Astrocyte of the hippocampus (primary cell): Measurements from ENCODE around the gene PTGIS.

Experiments used
- DNase-seq: peaks from one replicate; pipeline ENCODE4 v3.0.0; 2011; ENCODE audit warnings: low read depth, low spot score

Gene PTGIS

DNA sequence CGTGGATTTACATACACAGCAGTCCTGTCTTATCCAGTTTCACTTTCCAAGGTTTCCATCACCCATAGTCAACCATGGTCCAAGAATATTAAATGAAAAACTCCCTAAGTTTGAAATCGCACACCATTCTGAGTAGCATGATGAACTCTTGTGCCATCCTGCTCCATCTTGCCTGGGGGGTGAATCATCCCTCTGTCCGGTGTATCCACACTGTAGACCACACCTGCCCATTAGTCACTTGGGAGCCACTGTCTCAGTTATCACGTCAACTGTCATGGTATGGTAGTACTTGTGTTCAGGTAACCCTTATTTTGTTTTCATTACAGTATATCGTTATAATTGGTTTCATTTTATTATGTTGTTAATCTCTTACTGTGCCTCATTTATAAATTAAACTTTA, 38.5 kb downstream of the PTGIS start:
- DNase-seq = no peak

DNA sequence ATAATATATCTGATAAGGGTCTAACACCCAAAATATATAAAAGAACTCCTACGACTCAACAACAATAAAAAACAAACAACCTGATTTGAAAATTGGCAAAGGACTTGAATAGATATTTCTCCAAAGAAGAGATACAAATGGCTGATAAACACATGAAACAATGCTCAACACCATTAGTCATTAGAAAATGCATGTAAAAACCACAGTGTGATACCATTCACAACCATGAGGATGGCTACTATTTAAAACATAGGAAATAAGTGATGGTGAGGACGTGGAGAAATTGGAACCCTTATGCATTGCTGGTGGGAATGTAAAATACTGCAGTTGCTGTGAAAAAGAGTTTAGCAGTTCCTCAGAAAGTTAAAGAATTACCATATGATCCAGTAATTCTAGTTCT, 41.4 kb downstream of the PTGIS start:
- DNase-seq = no peak

DNA sequence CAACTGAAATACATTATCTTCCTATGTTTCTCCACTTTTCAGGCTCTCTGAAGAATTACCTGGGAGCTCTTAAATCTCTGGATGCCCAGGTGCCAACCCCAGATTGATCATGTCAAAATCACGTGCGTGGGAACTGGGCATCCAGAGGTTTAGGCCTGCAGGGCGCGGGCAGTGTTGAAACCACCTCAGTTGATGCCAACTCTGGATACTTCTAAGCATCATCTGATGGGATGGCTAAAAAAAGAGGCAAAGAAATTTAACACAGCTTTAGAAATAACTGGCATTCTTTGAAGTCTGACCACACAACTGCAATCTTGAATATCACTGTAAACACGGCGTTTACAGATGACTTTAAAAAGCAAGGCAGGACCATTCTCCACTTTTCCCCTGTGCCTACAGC, 41.9 kb downstream of the PTGIS start:
- no peak for DNase-seq

DNA sequence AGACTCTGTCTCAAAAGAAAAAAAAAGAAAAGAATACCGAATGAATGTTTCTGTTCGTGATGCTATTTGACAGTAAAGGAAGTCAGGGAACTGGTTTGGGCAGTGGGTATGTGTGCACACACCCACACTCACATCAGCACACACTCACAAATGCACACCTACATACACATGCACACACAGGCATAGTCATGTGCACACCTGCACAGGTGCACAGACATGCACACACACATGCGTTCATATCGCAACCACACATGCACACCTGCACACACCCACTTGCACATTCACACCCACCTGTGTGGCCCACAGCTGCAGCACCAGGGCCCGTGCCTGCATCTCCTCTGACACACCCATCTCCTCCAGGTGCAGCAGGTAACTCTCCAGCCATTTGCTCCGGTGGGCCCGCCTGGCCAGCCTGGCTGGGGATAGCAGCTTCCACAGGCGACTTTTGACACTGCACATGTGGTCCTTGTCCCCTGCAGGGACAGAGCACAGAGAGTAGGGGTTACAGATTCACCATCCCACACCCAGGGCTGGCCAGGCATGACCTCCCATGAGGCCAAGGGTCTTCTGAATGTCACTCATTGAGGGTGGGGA, 44.1 kb downstream of the PTGIS start:
- no peak for DNase-seq

DNA sequence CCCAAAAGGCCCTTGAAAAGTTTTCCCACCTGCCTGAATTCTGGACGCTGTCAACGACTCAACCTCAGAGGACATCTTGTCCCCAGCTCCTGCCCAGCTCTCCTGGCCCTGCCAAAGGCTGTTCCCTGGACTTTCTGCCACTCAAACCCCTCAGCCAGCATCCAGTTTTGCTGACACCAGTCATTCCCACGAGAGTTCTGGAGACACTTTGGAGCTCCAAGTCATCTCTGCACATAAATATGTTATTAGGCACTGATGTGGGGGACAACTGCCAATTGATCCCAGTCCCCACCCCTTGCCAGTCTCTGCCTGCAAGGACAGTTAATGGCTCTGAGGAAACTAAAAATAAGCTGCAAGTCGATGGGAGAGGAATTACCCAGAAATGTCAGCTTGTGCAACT, 46.6 kb downstream of the PTGIS start:
- no peak for DNase-seq

DNA sequence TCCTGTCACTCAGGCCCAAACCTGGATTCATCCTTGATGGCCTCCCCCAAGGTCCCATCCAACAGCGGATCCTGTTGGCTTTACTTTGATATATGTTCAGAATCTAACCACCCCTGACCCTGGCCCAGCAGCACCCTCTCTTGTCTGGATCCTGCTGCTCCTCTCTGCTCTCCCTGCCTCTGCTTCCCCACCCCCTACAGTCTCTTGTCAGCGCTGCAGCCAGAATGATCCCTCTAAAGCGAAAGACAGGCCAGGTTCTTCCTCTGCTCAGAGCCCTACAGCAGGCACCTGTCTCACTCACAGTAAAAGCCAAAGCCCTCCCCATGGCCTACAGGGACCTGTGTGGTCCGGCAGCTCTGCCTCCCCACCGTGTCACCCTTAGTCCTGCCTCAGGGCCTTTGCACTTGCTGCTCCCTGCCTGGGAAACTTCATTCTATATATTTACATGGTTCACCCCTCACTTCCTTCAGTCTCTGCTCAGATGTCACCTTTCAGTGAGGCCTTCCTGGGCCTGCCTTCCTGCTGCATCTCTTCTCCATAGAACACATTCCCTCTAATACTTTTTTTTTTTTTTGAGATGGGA, 48.1 kb downstream of the PTGIS start:
- DNase-seq = no peak

DNA sequence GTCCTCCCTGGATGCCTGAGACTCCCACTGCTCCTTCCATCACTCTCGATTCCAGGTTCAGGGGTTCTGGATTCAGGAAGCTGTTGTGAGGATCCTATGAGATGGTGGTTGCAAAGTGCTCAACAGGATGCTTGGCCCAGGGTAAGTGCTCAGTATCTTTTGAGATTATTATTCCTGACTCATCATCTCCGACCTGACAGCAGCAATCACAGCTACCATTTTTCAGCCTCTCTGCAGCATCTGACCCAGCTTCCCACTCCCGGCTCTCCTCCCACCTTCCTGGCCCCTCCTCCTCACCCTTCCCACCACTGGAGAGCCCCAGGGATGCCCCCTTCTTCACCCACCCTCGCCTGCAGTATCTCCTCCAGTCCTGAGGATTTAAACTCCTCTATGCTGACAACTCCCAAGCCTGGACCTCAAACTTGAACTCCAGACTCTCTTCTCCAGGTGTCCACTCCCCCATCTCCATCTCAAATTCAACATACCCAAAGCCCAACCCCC, 48.7 kb downstream of the PTGIS start:
- DNase-seq = no peak

DNA sequence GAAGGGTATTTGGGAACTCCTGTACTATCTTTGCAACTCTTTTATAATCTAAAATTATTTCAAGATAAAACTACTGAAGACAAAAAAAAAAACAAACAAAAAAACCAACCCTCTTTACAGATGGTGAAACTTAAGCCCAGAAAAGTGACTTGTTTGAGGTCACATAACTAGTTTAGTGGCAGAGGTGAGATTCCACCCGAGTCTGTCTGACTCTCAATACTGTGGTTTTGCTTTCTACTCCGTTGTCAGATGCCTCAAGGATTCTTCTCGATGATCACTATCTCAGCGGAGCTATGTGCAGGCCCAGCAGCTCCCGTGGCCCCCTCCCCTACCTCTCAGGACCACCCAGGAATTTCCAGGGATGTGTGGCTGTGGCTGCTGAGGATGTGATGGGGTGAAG, 49.4 kb downstream of the PTGIS start:
- no peak for DNase-seq

DNA sequence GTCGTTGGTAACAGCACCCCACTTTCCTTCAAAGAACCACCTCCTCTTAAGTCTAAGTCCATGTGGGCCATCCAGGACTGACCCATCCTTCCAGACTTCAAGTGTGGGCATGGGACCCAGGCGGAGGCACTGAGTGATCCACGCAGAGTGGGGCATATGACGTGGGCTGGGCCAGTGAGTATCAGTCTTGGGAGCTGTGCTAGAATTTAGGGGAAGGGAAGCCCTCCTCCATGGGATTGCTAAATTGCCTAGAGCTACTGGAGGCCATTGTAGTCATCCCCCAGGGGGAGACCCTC, 50.2 kb downstream of the PTGIS start:
- no peak for DNase-seq

DNA sequence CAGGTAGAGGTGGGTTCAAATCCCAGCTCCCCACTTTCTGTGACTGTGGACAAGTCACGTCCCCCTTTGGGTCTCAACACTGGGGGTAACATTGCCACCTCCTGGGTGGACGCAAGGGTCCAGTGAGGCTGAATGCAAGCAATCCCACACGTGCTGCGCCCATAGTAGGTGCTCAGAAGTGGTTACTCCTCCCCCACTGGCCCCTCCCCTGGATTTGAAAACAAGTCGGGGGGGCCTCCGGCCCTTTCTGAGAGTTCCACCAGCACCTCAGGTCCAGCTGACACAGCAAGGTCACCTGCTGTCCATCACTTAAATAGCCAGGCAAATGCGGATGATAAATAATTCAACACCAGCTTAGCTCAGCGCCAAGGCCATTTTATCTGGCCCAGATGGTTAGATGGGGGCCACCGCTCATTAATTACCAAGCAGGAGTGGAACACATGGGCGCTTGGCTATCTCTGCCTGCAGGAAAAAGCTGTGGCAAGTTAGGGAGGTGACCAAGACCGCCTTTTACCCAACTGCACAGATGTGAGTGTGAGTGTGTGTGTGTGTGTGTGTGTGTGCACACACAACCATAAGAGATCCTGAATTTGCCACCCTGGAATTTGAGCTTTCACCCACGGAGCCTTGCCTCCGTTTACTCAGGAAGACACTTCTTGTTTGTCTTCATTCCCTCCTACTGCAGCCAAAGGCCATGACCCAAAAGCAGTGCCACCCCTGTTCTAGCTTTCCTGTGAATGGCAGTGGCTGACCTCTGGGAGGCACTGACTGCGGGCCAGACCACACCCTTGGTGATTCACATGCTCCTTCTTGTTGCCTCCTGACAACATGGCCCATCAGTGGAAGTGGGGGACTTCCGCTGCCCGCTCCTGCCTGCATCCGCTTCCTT, 50.8 kb downstream of the PTGIS start:
- DNase-seq = no peak

DNA sequence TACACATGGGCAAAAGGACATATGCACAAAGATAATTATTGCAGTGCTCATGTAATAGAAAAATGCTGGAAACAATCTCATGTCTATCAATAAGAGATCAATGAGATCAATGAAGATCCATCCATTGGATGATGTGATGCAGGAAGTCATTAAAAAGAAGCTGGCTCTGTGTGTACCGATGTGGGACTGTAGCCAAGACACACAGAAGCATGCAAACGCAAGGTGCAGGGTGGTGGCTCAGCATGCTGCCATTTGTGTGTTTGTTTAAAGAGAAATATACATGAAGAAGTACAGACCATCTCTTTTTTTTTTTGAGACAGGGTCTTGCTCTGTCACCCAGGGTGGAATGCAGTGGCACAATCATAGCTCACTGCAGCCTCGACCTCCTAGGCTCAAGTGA, 52.4 kb downstream of the PTGIS start:
- DNase-seq = no peak

DNA sequence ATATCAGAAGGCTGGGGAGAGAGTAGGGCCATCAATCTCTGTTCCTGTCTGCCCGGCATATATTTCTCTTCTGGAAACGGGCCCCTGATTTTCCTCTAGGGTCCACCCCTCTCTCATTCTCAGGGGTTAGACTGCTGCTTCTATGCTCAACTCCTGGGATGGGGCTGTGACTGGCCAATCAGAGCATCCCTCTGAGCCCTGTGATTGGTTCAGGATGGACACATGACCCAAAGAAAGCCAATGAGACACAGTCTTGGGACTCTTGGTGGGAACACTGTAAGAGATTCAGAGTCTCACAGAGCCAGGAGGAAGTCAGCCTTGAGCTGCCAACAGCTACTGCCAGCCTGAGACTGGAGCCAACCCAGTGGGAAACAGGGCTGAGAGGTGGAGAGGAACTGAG, 54.4 kb downstream of the PTGIS start:
- DNase-seq = no peak

DNA sequence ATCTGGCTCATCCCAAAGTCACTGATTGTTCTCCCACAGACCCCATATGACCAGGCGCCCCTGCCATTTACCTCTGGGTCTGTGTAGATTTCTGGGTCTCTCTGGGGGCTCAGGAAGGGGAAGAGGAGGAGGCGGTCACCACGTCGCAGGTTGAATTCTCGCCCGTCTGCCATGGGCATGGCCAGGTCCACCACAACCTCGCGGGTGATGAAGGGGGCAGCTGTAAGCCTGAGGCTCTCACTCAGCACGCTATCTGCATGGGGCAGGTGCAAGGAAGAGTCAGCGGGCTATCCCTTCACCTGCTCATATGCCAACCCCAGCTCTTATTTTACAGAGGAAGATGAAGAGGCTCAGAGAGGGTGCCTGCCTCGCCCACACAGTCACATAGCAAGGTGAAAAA, 54.9 kb downstream of the PTGIS start:
- DNase-seq = no peak

DNA sequence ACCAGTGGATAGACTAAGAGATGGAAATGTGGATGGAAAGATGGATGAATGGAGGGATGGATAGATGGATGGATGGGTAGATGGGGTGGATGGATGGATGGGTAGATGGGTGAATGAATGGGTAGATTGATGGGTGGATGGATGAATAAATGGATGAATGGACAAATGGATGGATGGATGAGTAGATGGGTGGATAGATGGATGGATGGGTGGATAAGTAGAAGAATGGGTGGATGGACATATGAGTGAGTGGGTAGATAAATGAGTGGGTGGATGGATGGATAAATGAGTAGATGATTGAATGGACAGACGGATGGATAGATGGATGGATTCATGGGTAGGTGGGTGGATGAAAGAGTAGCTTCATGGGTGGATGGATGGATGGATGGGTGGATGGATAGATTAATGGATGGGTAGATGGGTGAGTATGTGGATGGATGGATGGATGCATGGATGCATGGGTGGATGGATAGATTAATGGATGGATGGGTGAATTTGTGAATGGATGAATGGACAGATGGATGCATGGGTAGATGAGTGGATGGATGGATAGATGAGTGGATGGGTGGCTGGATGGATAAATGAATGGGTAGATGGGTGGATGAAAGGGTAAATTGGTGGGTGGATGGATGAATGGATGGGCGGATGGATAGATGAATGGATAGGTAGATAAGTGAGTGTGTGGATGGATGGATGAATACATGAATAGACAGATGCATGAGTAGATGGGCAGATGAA, 56.0 kb downstream of the PTGIS start:
- no peak for DNase-seq

DNA sequence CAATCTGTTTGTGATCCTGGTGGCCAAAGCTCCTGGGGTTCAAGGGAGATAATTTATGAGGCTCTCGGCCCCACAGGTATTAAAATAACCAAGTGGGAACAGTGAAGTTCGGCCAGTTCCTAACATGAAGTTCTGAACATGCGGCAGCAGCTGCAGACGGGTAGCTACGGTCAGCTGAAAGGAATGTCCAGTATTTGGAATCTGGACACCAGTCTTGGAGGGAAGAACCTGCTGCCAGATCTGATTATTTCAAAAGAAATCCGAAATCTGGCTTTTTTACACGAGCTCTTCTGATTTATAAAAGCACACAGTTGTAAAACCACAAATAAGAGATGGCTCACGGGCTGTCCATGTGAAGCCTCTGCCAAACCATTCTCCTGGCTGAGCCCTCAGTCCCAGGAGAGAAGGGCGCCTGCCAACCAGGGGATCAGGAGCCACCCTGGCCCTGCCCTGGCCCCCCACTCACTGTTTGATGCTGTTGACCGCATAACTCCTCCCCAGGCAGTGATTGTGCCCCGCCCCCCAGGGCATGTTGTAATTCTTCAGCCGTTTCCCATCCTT, 57.3 kb downstream of the PTGIS start:
- peak; percentile 90 for DNase-seq

DNA sequence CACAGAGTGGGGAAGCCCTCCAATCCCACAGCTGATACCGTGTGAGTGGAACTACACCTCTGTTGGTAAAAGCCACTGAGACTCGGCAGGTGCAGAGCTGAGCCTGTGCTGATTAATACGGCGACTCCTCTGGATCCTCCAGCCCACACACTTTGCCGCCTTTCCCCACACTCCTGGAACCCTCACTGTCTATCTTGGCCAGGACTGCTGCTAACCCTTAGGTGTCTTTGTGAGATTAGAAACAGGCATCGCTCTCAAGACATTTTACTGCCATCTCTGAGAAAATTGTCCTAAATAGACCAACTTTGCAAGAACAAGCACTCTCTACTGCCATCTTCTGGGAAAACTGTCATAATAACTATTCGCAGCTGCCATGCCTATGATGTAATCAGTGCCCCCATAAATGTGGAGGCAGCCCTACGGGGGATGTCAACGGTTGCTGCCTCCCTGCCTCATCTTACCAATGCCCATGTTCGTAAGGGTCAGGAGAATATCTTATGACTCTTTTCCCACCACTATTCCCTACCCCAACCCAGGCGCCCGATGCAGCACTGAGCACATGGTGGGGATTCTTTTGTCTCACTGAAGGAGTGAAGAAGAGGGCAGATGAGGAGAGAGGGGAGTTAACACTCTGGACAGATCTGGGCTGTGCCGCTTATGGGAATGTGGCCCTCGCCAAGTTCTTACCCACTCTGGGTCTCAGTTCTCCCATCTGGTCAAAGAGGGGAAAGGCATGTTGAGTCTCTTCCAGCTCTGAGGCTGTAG, 59.3 kb downstream of the PTGIS start:
- DNase-seq = peak; percentile 62

DNA sequence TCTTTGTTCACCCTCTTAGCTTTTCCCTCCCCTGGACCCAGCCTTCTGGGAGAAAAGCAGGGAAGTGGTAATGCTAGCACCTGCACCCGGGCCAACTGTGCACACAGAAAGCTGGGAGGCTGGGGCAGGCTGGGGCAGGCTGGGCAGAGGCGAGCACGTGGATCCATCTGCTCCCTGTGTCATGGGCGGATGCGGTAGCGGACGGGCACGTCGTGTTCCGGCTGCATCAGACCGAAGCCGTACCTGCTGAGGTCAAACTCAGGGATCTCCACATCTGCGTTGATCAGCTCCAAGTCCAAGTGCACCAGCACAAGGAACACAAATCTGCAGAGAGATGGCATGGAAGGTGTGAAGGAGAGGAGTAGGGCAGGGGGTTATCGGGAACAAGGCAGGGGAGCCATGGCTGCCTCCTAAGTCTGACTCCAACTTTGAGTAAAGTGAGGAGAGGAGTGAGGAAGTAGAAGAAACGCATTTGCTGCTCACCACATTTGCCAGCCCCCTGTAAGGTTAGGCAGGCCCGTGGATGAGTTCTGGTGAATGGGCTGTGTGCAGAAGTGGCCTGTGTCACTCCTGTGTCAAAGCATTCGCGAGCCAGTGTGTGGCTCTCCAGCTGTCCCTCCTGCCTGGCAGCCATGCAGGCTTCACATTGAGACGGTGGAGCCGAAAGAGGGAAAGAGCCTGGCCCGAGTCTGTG, 60.0 kb downstream of the PTGIS start:
- DNase-seq = no peak

DNA sequence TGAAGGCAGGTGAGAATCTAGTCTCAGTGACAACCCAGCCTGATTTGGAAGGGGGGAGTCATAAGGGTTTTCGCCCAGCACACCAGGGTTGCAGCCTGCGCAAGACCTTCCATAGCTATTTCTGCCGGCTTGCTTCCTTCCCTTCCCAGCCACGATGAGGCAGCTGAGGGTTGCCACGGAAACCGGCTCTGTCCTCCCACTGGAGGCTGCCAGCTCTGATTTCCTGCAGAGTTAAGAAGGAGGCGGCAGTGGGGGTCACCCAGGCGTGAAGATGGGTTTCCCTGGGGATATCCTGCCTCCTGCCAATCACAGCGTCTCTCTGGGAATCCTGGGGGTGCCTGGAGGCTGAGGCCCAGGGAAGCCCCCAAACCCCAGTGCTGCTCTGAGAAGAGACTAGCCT, 62.4 kb downstream of the PTGIS start:
- DNase-seq = peak; percentile 82

DNA sequence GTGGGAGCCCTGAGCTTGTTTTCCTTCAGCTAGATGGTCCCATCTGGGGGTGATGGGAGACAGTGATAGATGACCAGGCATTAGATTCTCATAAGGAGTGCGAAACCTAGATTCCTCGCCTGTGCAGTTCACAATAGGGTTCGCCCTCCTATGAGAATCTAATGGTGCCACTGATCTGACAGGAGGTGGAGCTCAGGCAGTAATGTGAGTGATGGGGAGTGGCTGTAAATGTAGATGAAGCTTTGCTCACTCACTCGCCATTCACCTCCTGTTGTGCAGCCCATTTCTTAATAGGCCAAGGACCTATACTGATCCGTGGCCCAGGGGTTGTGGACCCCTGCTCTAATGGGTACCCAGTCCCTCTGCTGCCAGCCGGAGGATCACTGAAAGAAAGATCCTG, 64.8 kb downstream of the PTGIS start:
- DNase-seq = no peak

DNA sequence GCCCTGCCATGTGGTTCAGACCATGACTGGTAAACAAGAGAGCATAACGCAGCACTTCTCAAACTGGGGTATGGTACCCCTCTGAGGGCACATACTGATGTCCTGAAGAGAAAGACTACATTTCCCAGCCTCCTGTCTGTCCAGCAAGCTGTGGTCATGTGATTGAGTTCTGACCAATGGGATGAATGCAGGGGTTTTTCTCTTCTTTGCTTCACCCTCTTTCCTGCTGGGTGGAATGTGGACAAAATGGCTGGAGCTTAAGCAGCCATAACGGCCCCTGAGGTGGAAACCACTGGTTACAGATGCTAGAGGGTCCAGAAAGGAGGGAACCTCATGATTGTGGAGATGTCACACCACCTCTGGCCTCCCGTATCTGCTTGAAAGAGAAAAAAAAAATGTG, 66.0 kb downstream of the PTGIS start:
- DNase-seq = peak; percentile 31

DNA sequence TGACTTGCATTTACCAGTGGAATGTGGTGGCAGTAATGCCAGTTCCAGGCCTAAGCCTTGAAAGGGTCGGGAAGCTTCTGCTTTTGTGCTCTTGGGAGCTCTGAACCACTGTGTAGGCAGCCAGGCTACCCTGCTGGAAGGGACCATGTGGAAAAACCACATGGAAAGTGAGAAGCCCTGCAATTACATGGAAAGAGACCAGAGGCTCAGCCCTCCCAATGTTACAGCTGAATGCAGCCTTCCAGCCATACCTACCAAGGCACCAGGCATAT, 70.6 kb downstream of the PTGIS start:
- DNase-seq = no peak
